Activated CD4-positive, alpha-beta memory T cell treated with anti-CD3 and anti-CD28 coated beads, Interleukin-2, amount 10 ng/mL, durations not matched to agents 7 days and 5 days (primary cell): ENCODE results near the gene HMCN2. TPM values are rescaled to one million over a fixed set of nuclear protein-coding genes. Genes with fewer than 3 reads are reported as not detected.

Experiments
- CTCF ChIA-PET: fragments of 350-600 bp; sonication (Branson Sonifier 250); formaldehyde crosslinking; loops from one replicate; lab custom pipeline; 2021; ENCODE audit warnings: antibody characterized with exemption, inconsistent platforms; lab: Charles Lee
- POLR2A ChIA-PET: fragments of 350-600 bp; sonication (Branson Sonifier 250); formaldehyde crosslinking; loops from one replicate; lab custom pipeline; 2021; ENCODE audit warnings: antibody characterized with exemption; lab: Charles Lee
- DNase-seq: peaks from one replicate; pipeline ENCODE4 v3.0.0-alpha.2; 2020
- H3K27ac Mint-ChIP-seq: one replicate; pipeline ENCODE4 v1.8.0; 2021; ENCODE audit warnings: mild to moderate bottlenecking, mixed read lengths
- H3K27me3 Mint-ChIP-seq: one replicate; pipeline ENCODE4 v1.8.0; 2021; ENCODE audit warnings: mixed read lengths
- H3K36me3 Mint-ChIP-seq: one replicate; pipeline ENCODE4 v1.8.0; 2021; ENCODE audit warnings: low read depth, mixed read lengths
- H3K4me1 Mint-ChIP-seq: one replicate; pipeline ENCODE4 v1.8.0; 2021; ENCODE audit warnings: mixed read lengths
- H3K4me3 Mint-ChIP-seq: one replicate; pipeline ENCODE4 v1.8.0; 2021; ENCODE audit warnings: mild to moderate bottlenecking, mixed read lengths
- H3K9me3 Mint-ChIP-seq: one replicate; pipeline ENCODE4 v1.8.0; 2021; ENCODE audit warnings: mixed read lengths
- total RNA-seq, 2 experiments: library from RNA; stranded (reverse); gene quantifications; one replicate each; pipeline ENCODE4 v1.2.3, GENCODE V29; 2021

HMCN2 gene
- total RNA-seq, 2 experiments from 2014 or later: not detected

- Mint-ChIP-seq H3K27ac (no peak overlapping the region), H3K4me1 (no peaks in the 10 kb centered on the region), H3K27me3 (peaks cover 4% of the 10 kb centered on the region), H3K9me3 (no peaks in the 10 kb centered on the region), H3K36me3 (no peaks in the 10 kb centered on the region), H3K4me3 (no peak overlapping the region)
- DNase-seq: no peak
- ChIA-PET CTCF (no interaction called here), POLR2A (no interaction called here)
These were observed 157.7 kb downstream of the HMCN2 start for GRCh38 chr9:130423272-130423671.

GRCh38 chr9:130424595-130425454, 159.3 kb downstream of the HMCN2 start:
- ChIA-PET POLR2A (no interaction called here), CTCF (no interaction called here)
- Mint-ChIP-seq H3K4me1 (no peaks in the 10 kb centered on the region), H3K27me3 (peaks cover 4% of the 10 kb centered on the region), H3K9me3 (no peaks in the 10 kb centered on the region), H3K27ac (no peak overlapping the region), H3K36me3 (no peaks in the 10 kb centered on the region), H3K4me3 (no peak overlapping the region)
- no peak for DNase-seq

GRCh38 chr9:130425741-130426466, 160.3 kb downstream of the HMCN2 start:
- no peak overlapping the region for H3K27ac Mint-ChIP-seq
- H3K4me1 Mint-ChIP-seq: no peaks in the 10 kb centered on the region
- H3K36me3 Mint-ChIP-seq: no peaks in the 10 kb centered on the region
- peaks cover 4% of the 10 kb centered on the region for H3K27me3 Mint-ChIP-seq
- H3K9me3 Mint-ChIP-seq: no peaks in the 10 kb centered on the region
- H3K4me3 Mint-ChIP-seq: no peak overlapping the region
- ChIA-PET POLR2A (no interaction called here), CTCF (no interaction called here)
- DNase-seq: no peak

GRCh38 chr9:130426467-130426773, 160.9 kb downstream of the HMCN2 start:
- no peak overlapping the region for H3K27ac Mint-ChIP-seq
- POLR2A ChIA-PET: no interaction called here
- DNase-seq: no peak
- peaks cover 3% of the 10 kb centered on the region for H3K27me3 Mint-ChIP-seq
- no peaks in the 10 kb centered on the region for H3K36me3 Mint-ChIP-seq
- CTCF ChIA-PET: no interaction called here
- H3K9me3 Mint-ChIP-seq: no peaks in the 10 kb centered on the region
- no peaks in the 10 kb centered on the region for H3K4me1 Mint-ChIP-seq
- H3K4me3 Mint-ChIP-seq: no peak overlapping the region

GRCh38 chr9:130426883-130427282, 161.3 kb downstream of the HMCN2 start:
- POLR2A ChIA-PET: no interaction called here
- Mint-ChIP-seq H3K9me3 (no peaks in the 10 kb centered on the region), H3K4me3 (no peak overlapping the region), H3K36me3 (no peaks in the 10 kb centered on the region), H3K4me1 (no peaks in the 10 kb centered on the region), H3K27me3 (no peaks in the 10 kb centered on the region), H3K27ac (no peak overlapping the region)
- no peak for DNase-seq
- CTCF ChIA-PET: no interaction called here

- no peak overlapping the region for H3K27ac Mint-ChIP-seq
- no peaks in the 10 kb centered on the region for H3K4me1 Mint-ChIP-seq
- H3K36me3 Mint-ChIP-seq: no peaks in the 10 kb centered on the region
- no peak for DNase-seq
- ChIA-PET POLR2A (no interaction called here), CTCF (no interaction called here)
- H3K27me3 Mint-ChIP-seq: peaks cover 2% of the 10 kb centered on the region
- H3K9me3 Mint-ChIP-seq: no peaks in the 10 kb centered on the region
- no peak overlapping the region for H3K4me3 Mint-ChIP-seq
These were observed 161.8 kb downstream of the HMCN2 start for GRCh38 chr9:130427326-130427725.

- Mint-ChIP-seq H3K4me3 (no peak overlapping the region), H3K27me3 (peaks cover 9% of the 10 kb centered on the region), H3K4me1 (peaks cover 4% of the 10 kb centered on the region), H3K9me3 (no peaks in the 10 kb centered on the region), H3K36me3 (no peaks in the 10 kb centered on the region), H3K27ac (no peak overlapping the region)
- POLR2A ChIA-PET: no interaction called here
- CTCF ChIA-PET: no interaction called here
- no peak for DNase-seq
These were observed 162.6 kb downstream of the HMCN2 start for GRCh38 chr9:130428086-130428665.

- DNase-seq: no peak
- CTCF ChIA-PET: no interaction called here
- H3K27me3 Mint-ChIP-seq: peaks cover 16% of the 10 kb centered on the region
- no peak overlapping the region for H3K4me3 Mint-ChIP-seq
- no peaks in the 10 kb centered on the region for H3K9me3 Mint-ChIP-seq
- H3K4me1 Mint-ChIP-seq: peaks cover 4% of the 10 kb centered on the region
- POLR2A ChIA-PET: no interaction called here
- H3K27ac Mint-ChIP-seq: no peak overlapping the region
- no peaks in the 10 kb centered on the region for H3K36me3 Mint-ChIP-seq
These were observed 163.8 kb downstream of the HMCN2 start for GRCh38 chr9:130429381-130429780.

GRCh38 chr9:130429831-130430230, 164.3 kb downstream of the HMCN2 start:
- ChIA-PET CTCF (no interaction called here), POLR2A (no interaction called here)
- no peak overlapping the region for H3K27ac Mint-ChIP-seq
- H3K36me3 Mint-ChIP-seq: no peaks in the 10 kb centered on the region
- H3K4me1 Mint-ChIP-seq: peaks cover 4% of the 10 kb centered on the region
- H3K9me3 Mint-ChIP-seq: no peaks in the 10 kb centered on the region
- no peak overlapping the region for H3K4me3 Mint-ChIP-seq
- peaks cover 18% of the 10 kb centered on the region for H3K27me3 Mint-ChIP-seq
- no peak for DNase-seq

GRCh38 chr9:130430232-130430631, 164.7 kb downstream of the HMCN2 start:
- Mint-ChIP-seq H3K27ac (no peak overlapping the region), H3K27me3 (peaks cover 20% of the 10 kb centered on the region)

GRCh38 chr9:130430734-130431535, 165.4 kb downstream of the HMCN2 start:
- H3K4me1 Mint-ChIP-seq: peaks cover 6% of the 10 kb centered on the region
- H3K27me3 Mint-ChIP-seq: peaks cover 22% of the 10 kb centered on the region
- H3K4me3 Mint-ChIP-seq: no peak overlapping the region
- CTCF ChIA-PET: no interaction called here
- no peak overlapping the region for H3K27ac Mint-ChIP-seq
- POLR2A ChIA-PET: no interaction called here
- no peaks in the 10 kb centered on the region for H3K36me3 Mint-ChIP-seq
- DNase-seq: no peak
- H3K9me3 Mint-ChIP-seq: no peaks in the 10 kb centered on the region

More at GRCh38 chr9:130430232-130430631, 164.7 kb downstream of the HMCN2 start:
- Mint-ChIP-seq H3K36me3 (no peaks in the 10 kb centered on the region), H3K4me1 (peaks cover 5% of the 10 kb centered on the region), H3K9me3 (no peaks in the 10 kb centered on the region), H3K4me3 (no peak overlapping the region)
- CTCF ChIA-PET: no interaction called here
- POLR2A ChIA-PET: no interaction called here
- DNase-seq: no peak

- Mint-ChIP-seq H3K27me3 (peaks cover 22% of the 10 kb centered on the region), H3K36me3 (no peaks in the 10 kb centered on the region), H3K27ac (no peak overlapping the region), H3K4me1 (peaks cover 6% of the 10 kb centered on the region), H3K4me3 (no peak overlapping the region), H3K9me3 (no peaks in the 10 kb centered on the region)
- DNase-seq: no peak
- POLR2A ChIA-PET: no interaction called here
- CTCF ChIA-PET: no interaction called here
These were observed 166.2 kb downstream of the HMCN2 start for GRCh38 chr9:130431536-130432303.
